Stimulated activated CD4-positive, alpha-beta T cell treated with anti-CD3 and anti-CD28 coated beads, Interleukin-4, amount 100 ng/mL, for 4 hours (primary cell): ENCODE results near the gene VEGFC.

Experiments used
- DNase-seq, 2 experiments: peaks; one replicate each; pipeline ENCODE4 v3.0.0-alpha.2; 2020

Gene VEGFC

DNA sequence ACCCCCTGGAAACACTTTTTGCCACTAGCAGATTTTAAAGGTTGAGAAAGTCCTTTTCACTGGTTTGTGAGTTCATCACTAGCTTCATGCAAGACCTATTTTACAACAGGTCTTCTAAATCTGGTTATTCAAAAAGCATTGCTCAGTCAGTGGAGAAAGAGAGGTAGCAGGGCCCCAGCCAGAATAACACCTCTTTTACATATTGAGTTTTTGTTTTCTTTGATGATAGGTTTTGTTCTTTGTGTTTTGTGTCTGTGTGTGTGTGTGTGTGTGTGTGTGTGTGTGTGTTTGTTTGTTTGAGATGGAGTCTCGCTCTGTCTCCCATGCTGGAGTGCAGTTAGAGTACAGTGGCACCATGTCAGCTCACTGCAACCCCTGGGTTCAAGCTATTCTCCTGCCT, 2.7 kb upstream of the VEGFC start:
- DNase-seq, result no peak

DNA sequence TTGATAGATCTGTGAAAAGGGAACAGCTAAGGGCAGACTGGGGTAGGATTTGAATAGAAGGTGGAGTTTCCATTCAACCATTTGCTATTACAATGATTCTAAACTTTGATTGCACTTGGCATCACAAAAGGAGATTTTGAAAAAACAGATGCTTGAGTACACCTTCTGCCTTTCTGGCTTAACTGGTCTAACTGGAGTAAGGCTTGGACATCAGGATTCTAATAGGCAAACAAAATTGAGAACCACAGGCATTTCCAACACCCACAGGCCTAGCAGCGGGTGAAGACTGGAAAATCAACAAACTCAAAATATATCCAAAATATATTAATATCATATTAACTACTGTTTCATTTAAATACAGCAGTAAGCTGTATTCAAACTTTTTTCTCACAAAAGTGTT, 1.9 kb upstream of the VEGFC start:
- no peak for DNase-seq

GRCh38 chr4:176794151-176794550, 1.4 kb upstream of the VEGFC start:
- no peak for DNase-seq

DNA sequence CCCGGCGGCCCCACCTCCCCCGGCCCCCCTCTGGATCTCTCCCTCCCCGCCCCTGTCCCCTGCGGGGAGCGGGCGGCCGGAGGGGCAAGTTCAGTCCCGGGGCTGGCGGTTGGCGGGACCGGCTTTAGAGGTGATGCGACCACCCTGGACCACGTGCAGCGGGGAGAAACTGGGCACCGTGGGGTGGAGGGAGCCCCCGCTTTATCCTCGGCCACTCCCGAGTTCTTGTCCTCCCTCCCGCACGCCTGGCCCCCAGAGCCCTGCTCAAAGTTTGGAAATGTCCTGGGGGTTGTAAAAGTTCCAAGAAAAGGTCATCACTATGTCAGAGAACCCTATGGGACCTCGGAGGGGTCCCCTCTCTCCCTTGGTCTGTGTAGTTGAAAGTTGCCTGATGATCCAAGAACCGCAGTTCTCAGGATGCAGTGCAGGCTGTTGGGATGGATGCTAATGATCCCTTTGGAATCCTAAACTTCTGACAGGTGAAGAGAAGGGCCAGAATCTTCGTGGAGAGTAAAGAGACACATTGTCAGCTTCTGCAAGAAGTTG, 411 bp upstream of the VEGFC start:
- DNase-seq, result no peak

- DNase-seq, result no peak
Observed at GRCh38 chr4:176791591-176792325, 964 bp downstream of the VEGFC start.

DNA sequence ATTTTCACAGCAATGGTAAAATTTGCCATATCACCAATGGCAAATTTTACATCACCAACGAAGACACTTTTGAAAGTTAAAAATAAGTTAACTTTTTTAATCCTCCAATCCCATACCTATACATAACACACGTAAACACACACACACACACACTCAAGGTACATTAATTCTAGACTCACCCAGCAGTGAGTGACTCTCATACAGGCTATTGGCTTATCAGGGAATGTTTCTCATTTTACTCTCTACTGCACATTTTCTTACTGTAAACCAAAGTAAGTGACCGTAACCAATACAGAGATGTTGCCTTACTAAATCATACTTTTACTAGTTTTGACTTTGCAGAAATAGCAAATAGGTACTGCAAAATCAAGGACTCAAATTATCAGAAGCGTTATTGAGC, 2.3 kb downstream of the VEGFC start:
- DNase-seq, result no peak

DNA sequence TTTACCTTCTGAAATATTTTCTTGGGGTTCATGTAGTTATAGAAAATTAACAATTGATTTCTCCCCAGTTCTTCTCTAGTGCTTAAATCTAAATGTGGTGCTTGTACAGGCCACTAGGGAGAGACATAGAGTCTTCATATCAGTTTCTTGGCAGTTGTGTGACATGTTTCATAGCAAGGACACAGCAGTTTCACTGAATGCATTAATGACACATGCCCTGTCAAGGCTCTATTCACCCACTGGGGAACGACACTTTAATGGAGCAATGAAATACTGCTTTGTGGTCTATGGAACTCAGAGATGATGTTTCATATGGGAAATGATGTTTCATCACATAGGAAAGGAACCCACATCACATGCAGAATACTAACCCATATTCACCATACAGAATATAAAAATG, 2.8 kb downstream of the VEGFC start:
- no peak for DNase-seq

DNA sequence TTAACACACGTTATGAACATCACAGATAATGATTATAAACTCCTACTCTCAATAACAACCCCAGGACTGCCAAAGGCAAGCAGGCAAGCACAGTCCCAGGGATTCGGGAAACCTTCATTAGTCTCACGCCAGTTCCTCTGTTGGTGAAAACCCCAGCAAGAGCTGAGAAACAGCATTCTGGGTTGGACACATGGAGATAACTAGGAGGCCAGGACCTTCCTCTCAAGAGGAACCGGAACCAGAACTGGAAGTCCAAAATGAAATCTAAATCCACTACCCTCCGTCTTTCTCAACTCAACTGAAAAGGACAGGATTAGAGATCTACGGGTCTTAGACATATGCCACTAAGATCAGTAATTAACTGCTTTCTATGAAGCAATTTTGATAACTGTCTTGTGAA, 3.8 kb downstream of the VEGFC start:
- DNase-seq, result no peak

GRCh38 chr4:176788248-176788647, 4.5 kb downstream of the VEGFC start:
- DNase-seq, result no peak

DNA sequence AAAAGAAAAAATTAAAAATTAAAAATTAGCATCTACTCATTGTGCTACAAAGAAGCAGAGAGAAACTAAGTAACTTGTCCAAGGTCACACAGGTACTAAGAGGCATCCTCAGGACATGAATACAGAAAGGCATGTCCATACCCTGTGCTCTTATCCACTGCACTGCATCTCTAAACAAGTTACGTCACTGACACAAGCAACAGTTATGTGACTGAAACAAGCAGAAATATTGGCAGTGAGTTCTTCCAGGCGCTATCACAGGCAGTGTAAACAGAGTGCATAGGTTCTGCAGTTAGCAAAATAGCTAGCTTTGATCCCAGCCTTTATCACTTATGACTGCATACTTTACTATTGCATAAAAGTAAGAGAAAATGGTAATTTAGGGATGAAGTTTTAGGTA, 7.9 kb downstream of the VEGFC start:
- DNase-seq, result no peak

- no peak for DNase-seq
Observed at GRCh38 chr4:176782794-176783193, 9.9 kb downstream of the VEGFC start.

GRCh38 chr4:176782191-176782590, 10.5 kb downstream of the VEGFC start:
- DNase-seq, result no peak

- DNase-seq, result no peak
Observed at GRCh38 chr4:176781739-176782100, 11.0 kb downstream of the VEGFC start.

- DNase-seq, result no peak
Observed at GRCh38 chr4:176780995-176781738, 11.6 kb downstream of the VEGFC start.

- DNase-seq, result no peak
Observed at GRCh38 chr4:176779421-176779820, 13.3 kb downstream of the VEGFC start.

DNA sequence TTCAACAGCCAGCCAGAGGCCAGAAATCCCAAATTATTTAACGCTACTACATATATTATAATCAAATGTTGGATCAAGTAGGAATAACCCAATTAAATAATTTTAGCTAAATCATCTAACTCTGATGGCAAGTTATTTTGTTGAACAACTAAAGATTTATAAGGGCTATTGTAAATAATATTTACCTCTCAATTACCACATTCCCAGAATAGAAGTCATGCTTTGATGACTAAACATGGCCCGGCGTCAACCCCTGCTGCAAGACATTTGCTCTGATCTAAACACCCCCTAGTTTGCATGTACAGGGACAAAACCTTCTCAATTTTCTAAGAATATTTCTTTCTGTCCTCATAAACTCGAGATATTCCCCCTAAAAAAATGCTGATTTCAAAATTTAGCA, 14.2 kb downstream of the VEGFC start:
- no peak for DNase-seq

DNA sequence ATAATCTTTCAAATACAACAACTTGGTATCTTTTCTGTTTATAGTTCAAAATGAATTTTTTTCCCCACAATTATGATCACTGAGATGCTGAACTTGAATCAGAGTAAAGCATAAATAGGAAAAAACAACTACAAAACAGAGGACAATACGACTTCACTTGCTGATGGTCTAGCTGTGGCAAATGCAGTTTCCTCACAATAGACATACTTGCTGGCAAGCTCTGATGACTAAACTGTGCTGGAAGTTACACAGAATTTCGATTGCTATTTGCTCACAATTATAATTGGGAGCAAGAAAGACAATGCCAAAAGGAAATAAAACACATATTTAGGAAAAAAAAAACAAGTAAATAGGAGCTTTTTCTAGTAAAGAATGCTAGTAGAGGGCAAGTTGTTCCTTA, 14.7 kb downstream of the VEGFC start:
- no peak for DNase-seq

GRCh38 chr4:176775338-176775737, 17.4 kb downstream of the VEGFC start:
- no peak for DNase-seq

DNA sequence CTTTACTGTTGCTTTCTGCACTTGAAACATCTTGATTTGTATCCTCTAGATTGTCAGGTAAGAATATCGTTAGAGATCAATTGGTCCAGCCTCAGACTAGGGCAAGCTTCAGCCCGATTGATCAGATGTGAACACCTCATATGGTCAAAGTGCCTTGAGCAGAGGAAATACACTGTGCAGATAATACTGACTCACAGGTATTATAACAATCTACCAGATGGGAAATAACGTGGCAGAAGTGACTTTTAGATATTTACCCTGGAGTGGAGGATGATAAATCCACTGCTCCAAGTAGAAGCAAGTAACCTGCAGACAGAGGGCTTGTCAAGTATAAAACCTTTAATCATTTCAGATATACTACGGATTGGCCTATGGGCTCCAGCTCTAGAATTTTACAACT, 17.9 kb downstream of the VEGFC start:
- DNase-seq, result no peak

- no peak for DNase-seq
Observed at GRCh38 chr4:176769514-176769913, 23.2 kb downstream of the VEGFC start.

- no peak for DNase-seq
Observed at GRCh38 chr4:176767183-176767582, 25.5 kb downstream of the VEGFC start.

- no peak for DNase-seq
Observed at GRCh38 chr4:176762661-176763308, 29.9 kb downstream of the VEGFC start.

DNA sequence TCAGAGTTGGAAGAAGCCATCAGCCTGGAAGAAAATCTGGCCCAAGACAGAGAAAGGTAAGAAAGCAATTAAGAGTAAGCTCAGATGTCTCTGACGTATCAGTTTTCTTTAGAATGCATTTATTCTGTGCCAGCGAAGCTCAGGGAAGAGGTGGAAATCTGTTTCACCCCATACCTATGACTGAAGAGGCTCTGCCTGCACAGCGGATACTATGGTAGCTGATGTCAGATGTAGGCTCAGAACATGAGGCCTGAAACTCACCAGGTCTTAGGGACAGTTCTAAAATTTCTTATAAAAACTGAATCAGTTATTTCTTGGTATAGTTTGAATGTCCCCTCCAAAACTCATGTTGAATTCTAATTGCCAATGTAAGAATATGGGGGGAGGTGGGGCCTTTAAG, 30.9 kb downstream of the VEGFC start:
- no peak for DNase-seq

GRCh38 chr4:176760471-176760870, 32.3 kb downstream of the VEGFC start:
- DNase-seq, result no peak
